Upper lobe of right lung (tissue), 1 donor: ENCODE data around the gene JAM3. TPM values are rescaled to one million over a fixed set of nuclear protein-coding genes. Genes with fewer than 3 reads are reported as not detected.

Experiments used
- ATAC-seq: fragments of 200-7000 bp; cut with Tn5 transposase; one replicate; pipeline ENCODE4 v1.9.1; 2020; ENCODE audit warnings: mild to moderate bottlenecking, moderate library complexity
- DNase-seq: peaks from one replicate; pipeline ENCODE4 v3.0.0-alpha.2; 2020
- H3K27ac ChIP-seq: fragments of 200-600 bp; one replicate; pipeline ENCODE4 v1.8.0; 2022
- H3K27me3 ChIP-seq: fragments of 200-600 bp; one replicate; pipeline ENCODE4 v1.8.0; 2022; ENCODE audit warnings: mild to moderate bottlenecking
- H3K36me3 ChIP-seq: fragments of 200-600 bp; one replicate; pipeline ENCODE4 v1.8.0; 2022
- H3K4me1 ChIP-seq: fragments of 200-600 bp; one replicate; pipeline ENCODE4 v1.8.0; 2022
- H3K4me3 ChIP-seq: fragments of 200-600 bp; one replicate; pipeline ENCODE4 v1.8.0; 2022; ENCODE audit warnings: mild to moderate bottlenecking
- H3K9me3 ChIP-seq: fragments of 200-600 bp; one replicate; pipeline ENCODE4 v1.8.0; 2022
- CTCF ChIP-seq: fragments of 200-600 bp; IDR thresholded peaks from one replicate; pipeline ENCODE4 v1.8.0; 2022; ENCODE audit warnings: antibody characterized with exemption
- intact Hi-C: fragments of 100-400 bp; cut with DNase I; formaldehyde crosslinking; loops from one replicate; pipeline ENCODE4 v1.11.0; 2022
- long read RNA-seq: library from polyadenylated mRNA; unstranded; transcript quantifications from one replicate; pipeline ENCODE4 v2.0.0, GENCODE V29; 2021
- total RNA-seq: library from RNA; stranded (reverse); fragmentation: NEBNext Ultra II Directional; extraction: Animal tissue kit (Norgen Biotek cat#: 25700); gene quantifications from one replicate; pipeline ENCODE4 v1.2.1, GENCODE V29; 2021
- donor health status: DM: no; HTN: yes; CAD: no; lungs with severe emphysema.

The JAM3 gene
- 26.9 TPM for total RNA-seq
- long read RNA-seq, transcript JAM3-201 (9 exons, 3,912 nt): major isoform, 81 of 90 reads
- long read RNA-seq, partial matches to known transcripts: 1 of 90 reads
- long read RNA-seq, other reads (novel, unspliced or antisense): 6 of 90 reads

GRCh38 chr11:134068829-134069425 lies at the start of gene JAM3:
Gene JAM3, plus strand, starts transcription at chr11:134069072. Its CDS starts 12 bp downstream, at chr11:134069084.
- peak; percentile 89 for DNase-seq
- peak; percentile 86 for ATAC-seq
- H3K9me3 ChIP-seq: no peaks in the 10 kb centered on the region
- no peaks in the 10 kb centered on the region for H3K36me3 ChIP-seq
- no peak for TF ChIP-seq CTCF
- H3K4me3 ChIP-seq: peak within 1 kb of the TSS; percentile 60
- H3K27me3 ChIP-seq: peaks cover 12% of the 10 kb centered on the region
- H3K27ac ChIP-seq: peak within 1 kb of the TSS; percentile 69
- intact Hi-C loops: no loop called here
- peaks cover under 1% of the 10 kb centered on the region for H3K4me1 ChIP-seq

- ATAC-seq (no peak), DNase-seq (no peak)
- H3K27ac ChIP-seq: no peak overlapping the region
- H3K4me1 ChIP-seq: no peaks in the 10 kb centered on the region
- no peak for TF ChIP-seq CTCF
- intact Hi-C loops: no loop called here
- no peak overlapping the region for H3K4me3 ChIP-seq
- no peaks in the 10 kb centered on the region for H3K9me3 ChIP-seq
- no peaks in the 10 kb centered on the region for H3K36me3 ChIP-seq
- H3K27me3 ChIP-seq: peaks cover 39% of the 10 kb centered on the region
Measured at GRCh38 chr11:134019500-134019899, 49.4 kb upstream of the JAM3 start.

- no peak for TF ChIP-seq CTCF
- Histone ChIP-seq H3K4me3 (no peak overlapping the region), H3K27me3 (peaks cover 43% of the 10 kb centered on the region), H3K27ac (no peak overlapping the region), H3K9me3 (no peaks in the 10 kb centered on the region), H3K36me3 (no peaks in the 10 kb centered on the region), H3K4me1 (no peaks in the 10 kb centered on the region)
- DNase-seq (no peak), ATAC-seq (no peak)
- intact Hi-C loops: no loop called here
Measured at GRCh38 chr11:134020598-134020997, 48.3 kb upstream of the JAM3 start.

GRCh38 chr11:134021326-134021725 lies 47.5 kb upstream of the JAM3 start:
- DNase-seq (no peak), ATAC-seq (no peak)
- no peak for TF ChIP-seq CTCF
- H3K27ac ChIP-seq: no peak overlapping the region
- H3K36me3 ChIP-seq: no peaks in the 10 kb centered on the region
- no peak overlapping the region for H3K4me3 ChIP-seq
- peaks cover 43% of the 10 kb centered on the region for H3K27me3 ChIP-seq
- no peaks in the 10 kb centered on the region for H3K4me1 ChIP-seq
- no peaks in the 10 kb centered on the region for H3K9me3 ChIP-seq
- intact Hi-C loops: no loop called here

- no peaks in the 10 kb centered on the region for H3K9me3 ChIP-seq
- no peaks in the 10 kb centered on the region for H3K36me3 ChIP-seq
- no peak for DNase-seq
- no peaks in the 10 kb centered on the region for H3K4me1 ChIP-seq
- H3K4me3 ChIP-seq: no peak overlapping the region
- no peak for ATAC-seq
- intact Hi-C loops: no loop called here
- no peak for TF ChIP-seq CTCF
- H3K27ac ChIP-seq: no peak overlapping the region
- peaks cover 38% of the 10 kb centered on the region for H3K27me3 ChIP-seq
Measured at GRCh38 chr11:134022748-134023147, 46.1 kb upstream of the JAM3 start.
